A549 (cell line): Measurements from ENCODE around the gene BIRC7. TPM values are rescaled to one million over a fixed set of nuclear protein-coding genes. Genes with fewer than 3 reads are reported as not detected.

Experiments
- ATAC-seq, 2 experiments: fragments of 200-7000 bp in 1 of 2; fragments of >200 bp in 1 of 2; cut with Nextera tagmentation in 1 of 2; cut with Tn5 transposase in 1 of 2; 3 replicates each; pipeline versions ENCODE4 v1.8.0 to v1.9.1; 2018 to 2020; ENCODE audit warnings: mild to moderate bottlenecking in 1 of 2, moderate library complexity in 1 of 2
- CTCF ChIA-PET: fragments of 300-600 bp; sonication (Branson Sonifier 250); formaldehyde crosslinking; extraction: SDS; loops from one replicate; lab custom pipeline; 2021; ENCODE audit warnings: antibody characterized with exemption, inconsistent platforms; lab: Yijun Ruan, JAX
- POLR2A ChIA-PET: fragments of 350-600 bp; formaldehyde crosslinking; extraction: SDS; loops from one replicate; lab custom pipeline; 2021; ENCODE audit warnings: antibody characterized with exemption, inconsistent platforms; lab: Yijun Ruan, JAX
- DNase-seq, 2 experiments: peaks; one replicate each; pipeline versions ENCODE4 v3.0.0 to v3.0.0-alpha.2; 2011 to 2016; ENCODE audit warnings: low read depth in 1 of 2, low spot score in 1 of 2
- FAIRE-seq: peaks from 2 replicates; lab custom pipeline; 2011; peaks lifted over from hg19 to GRCh38; lab: Jason Lieb, UNC
- H3K27ac ChIP-seq, 2 experiments: fragments of >200 bp; sonication (Bioruptor Twin); formaldehyde crosslinking; 3 replicates each; pipeline ENCODE4 v1.5.1; 2016 to 2017
- H3K4me1 ChIP-seq: fragments of >200 bp; sonication (Bioruptor Twin); formaldehyde crosslinking; 3 replicates; pipeline ENCODE4 v1.6.1; 2016
- H3K4me2 ChIP-seq: fragments of >200 bp; sonication (Bioruptor Twin); formaldehyde crosslinking; 3 replicates; pipeline ENCODE4 v1.6.1; 2016
- H3K4me3 ChIP-seq: fragments of >200 bp; sonication (Bioruptor Twin); formaldehyde crosslinking; 3 replicates; pipeline ENCODE4 v1.5.1; 2016
- H3K9me3 ChIP-seq: fragments of >200 bp; sonication (Bioruptor Twin); formaldehyde crosslinking; 3 replicates; pipeline ENCODE4 v1.6.1; 2016
- CEBPB ChIP-seq, 2 experiments: fragments of >200 bp in 1 of 2; sonication (Bioruptor Twin) in 1 of 2; formaldehyde crosslinking in 1 of 2; IDR thresholded peaks; 2 replicates each; pipeline ENCODE4 v1.6.1; 2012 to 2016
- E2F6 ChIP-seq: IDR thresholded peaks from 2 replicates; pipeline ENCODE4 v1.6.1; 2012; ENCODE audit warnings: low read depth, borderline replicate concordance
- ESRRA ChIP-seq: fragments of 150-350 bp; IDR thresholded peaks from 2 replicates; pipeline ENCODE4 v1.6.1; 2014; ENCODE audit warnings: mild to moderate bottlenecking, low read length, borderline replicate concordance
- FOSB ChIP-seq: fragments of 250-450 bp; sonication (Bioruptor Pico); IDR thresholded peaks from 2 replicates; pipeline ENCODE4 v1.5.0; 2020; ENCODE audit warnings: mild to moderate bottlenecking, moderate library complexity
- FOXS1 ChIP-seq: fragments of 250-450 bp; sonication (Bioruptor Pico); IDR thresholded peaks from 2 replicates; pipeline ENCODE4 v1.5.0; 2020; ENCODE audit warnings: mild to moderate bottlenecking, moderate library complexity
- GATA3 ChIP-seq: IDR thresholded peaks from 2 replicates; pipeline ENCODE4 v1.6.1; 2012; ENCODE audit warnings: borderline replicate concordance
- HOXB13 ChIP-seq: fragments of 250-450 bp; sonication (Bioruptor Pico); IDR thresholded peaks from 2 replicates; pipeline ENCODE4 v1.5.0; 2020; ENCODE audit warnings: low read depth, mild to moderate bottlenecking, moderate library complexity
- HOXB5 ChIP-seq: fragments of 250-450 bp; sonication (Bioruptor Pico); IDR thresholded peaks from 2 replicates; pipeline ENCODE4 v1.5.0; 2020; ENCODE audit warnings: mild to moderate bottlenecking, moderate library complexity
- MAFK ChIP-seq: fragments of 450-650 bp; IDR thresholded peaks from 2 replicates; pipeline ENCODE4 v1.6.1; 2014; ENCODE audit not compliant: partially characterized antibody
- MYC ChIP-seq: IDR thresholded peaks from 2 replicates; pipeline ENCODE4 v1.6.1; 2012; ENCODE audit warnings: mild to moderate bottlenecking, inconsistent platforms, low read length, improper control_type of control experiment, borderline replicate concordance
- NFE2L2 ChIP-seq: fragments of 150-350 bp; conservative IDR thresholded peaks from 2 replicates; pipeline ENCODE4 v1.6.1; 2014; ENCODE audit warnings: low read length
- PBX3 ChIP-seq: IDR thresholded peaks from 2 replicates; pipeline ENCODE4 v1.6.1; 2012
- POLR2A ChIP-seq: IDR thresholded peaks from 2 replicates; pipeline ENCODE4 v1.6.1; 2012; ENCODE audit warnings: mild to moderate bottlenecking, low read length
- RARB ChIP-seq: fragments of 250-450 bp; sonication (Bioruptor Pico); IDR thresholded peaks from 2 replicates; pipeline ENCODE4 v1.8.0; 2021; ENCODE audit warnings: mild to moderate bottlenecking, moderate library complexity
- RCOR1 ChIP-seq: fragments of 150-350 bp; IDR thresholded peaks from 2 replicates; pipeline ENCODE4 v1.6.1; 2014; ENCODE audit warnings: antibody characterized with exemption, low read length, low read depth
- RNF2 ChIP-seq: fragments of 200-600 bp; sonication (generic); IDR thresholded peaks from 2 replicates; pipeline ENCODE4 v1.6.1; 2016; ENCODE audit warnings: low read depth, mild to moderate bottlenecking, antibody characterized with exemption, moderate library complexity, borderline replicate concordance
- TFCP2L1 ChIP-seq: fragments of 250-450 bp; sonication (Bioruptor Pico); IDR thresholded peaks from 2 replicates; pipeline ENCODE4 v1.5.0; 2021; ENCODE audit warnings: mild to moderate bottlenecking
- ZC3H11A ChIP-seq: fragments of 450-650 bp; IDR thresholded peaks from 2 replicates; pipeline ENCODE4 v1.6.1; 2014; ENCODE audit warnings: antibody characterized with exemption, mild to moderate bottlenecking
- ZFP36 ChIP-seq: fragments of 450-650 bp; IDR thresholded peaks from 2 replicates; pipeline ENCODE4 v1.6.1; 2014; ENCODE audit warnings: borderline replicate concordance; ENCODE audit not compliant: partially characterized antibody
- ZSCAN20 ChIP-seq: fragments of 250-450 bp; sonication (Bioruptor Pico); IDR thresholded peaks from 2 replicates; pipeline ENCODE4 v1.8.0; 2022; ENCODE audit warnings: mild to moderate bottlenecking, moderate library complexity
- WGBS: methylation state at CpG from one replicate; pipeline ENCODE4 v1.1.6; 2017; ENCODE audit errors: missing lambda C conversion rate; 5-methylcytosine and 5-hydroxymethylcytosine counted together
- polyA plus RNA-seq, 4 experiments: library from polyadenylated mRNA; depleted of rRNA in 3 of 4; stranded (reverse); fragments of >200 nt; fragmentation: RNase III in 1 of 4; extraction: RNeasy Plus Mini Kit Qiagen cat#74134 plus additional on column Dnase treatment in 1 of 4; gene quantifications; 2 replicates in 3 of 4; 3 replicates in 1 of 4; pipeline ENCODE4 v1.2.3, GENCODE V29; 2011 to 2017
- TF ChIP-seq, protein P1 (sequence below): fragments of 250-450 bp; sonication (Bioruptor Pico); IDR thresholded peaks from 2 replicates; pipeline ENCODE4 v1.5.0; 2021; ENCODE audit warnings: mild to moderate bottlenecking, moderate library complexity, borderline replicate concordance
- TF ChIP-seq, protein P2 (sequence below): fragments of 450-650 bp; IDR thresholded peaks from 2 replicates; pipeline ENCODE4 v1.6.1; 2014; ENCODE audit warnings: antibody characterized with exemption
- TF ChIP-seq, protein P3 (sequence below): fragments of 250-450 bp; sonication (Bioruptor Pico); IDR thresholded peaks from 2 replicates; pipeline ENCODE4 v1.5.0; 2020; ENCODE audit warnings: low read depth, mild to moderate bottlenecking, moderate library complexity

Gene BIRC7
- polyA plus RNA-seq, 2 of the 4 experiments (the other 2 are of a cell fraction), result 0.63 to 4.9 TPM

DNA sequence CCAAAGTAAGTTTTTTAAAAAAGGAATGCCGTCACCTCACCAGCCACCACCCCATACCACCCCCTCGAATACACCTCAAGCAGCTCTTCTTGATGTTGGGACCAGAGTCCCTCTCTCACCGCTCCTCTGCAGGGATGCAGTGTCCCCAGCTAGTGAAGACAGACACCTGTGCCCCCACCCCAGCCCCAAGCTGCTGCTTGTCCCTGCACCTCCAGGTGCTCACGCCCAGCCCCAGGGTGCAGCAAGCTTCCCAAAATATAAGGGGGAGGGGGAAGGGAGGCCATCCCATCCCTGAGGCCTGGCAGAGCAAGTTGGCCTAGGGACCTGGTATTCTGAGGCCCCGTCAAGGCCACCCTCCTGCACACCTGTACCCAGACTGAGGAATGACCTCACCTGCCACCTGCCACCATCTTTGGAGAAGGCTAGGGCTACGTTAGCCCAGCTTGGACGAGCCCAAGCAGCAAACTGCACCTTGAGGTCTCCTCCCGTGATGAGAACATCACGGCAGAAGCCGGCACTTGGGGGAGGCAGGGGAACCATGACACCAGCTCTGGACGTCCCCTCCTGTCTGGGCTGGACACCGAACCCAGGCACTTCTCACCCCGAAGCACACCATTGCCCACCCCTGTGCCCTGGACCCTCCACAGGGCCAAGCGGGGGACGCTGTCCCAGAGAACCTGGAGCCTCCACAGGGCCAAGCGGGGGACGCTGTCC is 45.7 kb upstream of the BIRC7 start (continued):
- TF ChIP-seq, protein P1, sequence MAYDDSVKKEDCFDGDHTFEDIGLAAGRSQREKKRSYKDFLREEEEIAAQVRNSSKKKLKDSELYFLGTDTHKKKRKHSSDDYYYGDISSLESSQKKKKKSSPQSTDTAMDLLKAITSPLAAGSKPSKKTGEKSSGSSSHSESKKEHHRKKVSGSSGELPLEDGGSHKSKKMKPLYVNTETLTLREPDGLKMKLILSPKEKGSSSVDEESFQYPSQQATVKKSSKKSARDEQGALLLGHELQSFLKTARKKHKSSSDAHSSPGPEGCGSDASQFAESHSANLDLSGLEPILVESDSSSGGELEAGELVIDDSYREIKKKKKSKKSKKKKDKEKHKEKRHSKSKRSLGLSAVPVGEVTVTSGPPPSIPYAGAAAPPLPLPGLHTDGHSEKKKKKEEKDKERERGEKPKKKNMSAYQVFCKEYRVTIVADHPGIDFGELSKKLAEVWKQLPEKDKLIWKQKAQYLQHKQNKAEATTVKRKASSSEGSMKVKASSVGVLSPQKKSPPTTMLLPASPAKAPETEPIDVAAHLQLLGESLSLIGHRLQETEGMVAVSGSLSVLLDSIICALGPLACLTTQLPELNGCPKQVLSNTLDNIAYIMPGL, result no peak
- no peak for TF ChIP-seq POLR2A
- no peak for TF ChIP-seq ZSCAN20
- TF ChIP-seq GATA3, result no peak

- 89% methylated on average over 15 of the region's 20 CpGs for WGBS
- CTCF ChIA-PET, result interaction anchor here (0.9 to 3.0 kb wide), 9 partner anchors 8 to 181 kb away, joined by 3 to 13 read pairs (median 5); partner anchors contain the start of gene YTHDF1
- TF ChIP-seq E2F6, result no peak
- TF ChIP-seq MYC, result no peak
- no peak for TF ChIP-seq TFCP2L1 (CRISPR knock-in tag)
- no peak for TF ChIP-seq HOXB5 (CRISPR knock-in tag)
- no peak for TF ChIP-seq CEBPB (IDR thresholded peaks at IDR 0.05)
- no peak for TF ChIP-seq MAFK
- TF ChIP-seq FOXS1 (CRISPR knock-in tag), result no peak
- no peak for TF ChIP-seq ZC3H11A
- no peak for TF ChIP-seq ESRRA
- TF ChIP-seq ZFP36, result no peak
- TF ChIP-seq ZSCAN20, result no peak
- TF ChIP-seq RARB (CRISPR knock-in tag), result no peak
- no peak for TF ChIP-seq RNF2
- TF ChIP-seq FOSB (CRISPR knock-in tag), result no peak
- TF ChIP-seq NFE2L2, result no peak
- TF ChIP-seq, protein P2, sequence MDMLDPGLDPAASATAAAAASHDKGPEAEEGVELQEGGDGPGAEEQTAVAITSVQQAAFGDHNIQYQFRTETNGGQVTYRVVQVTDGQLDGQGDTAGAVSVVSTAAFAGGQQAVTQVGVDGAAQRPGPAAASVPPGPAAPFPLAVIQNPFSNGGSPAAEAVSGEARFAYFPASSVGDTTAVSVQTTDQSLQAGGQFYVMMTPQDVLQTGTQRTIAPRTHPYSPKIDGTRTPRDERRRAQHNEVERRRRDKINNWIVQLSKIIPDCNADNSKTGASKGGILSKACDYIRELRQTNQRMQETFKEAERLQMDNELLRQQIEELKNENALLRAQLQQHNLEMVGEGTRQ, result no peak
- no peak for TF ChIP-seq PBX3
- no peak for TF ChIP-seq HOXB13 (CRISPR knock-in tag)
- TF ChIP-seq, protein P3, sequence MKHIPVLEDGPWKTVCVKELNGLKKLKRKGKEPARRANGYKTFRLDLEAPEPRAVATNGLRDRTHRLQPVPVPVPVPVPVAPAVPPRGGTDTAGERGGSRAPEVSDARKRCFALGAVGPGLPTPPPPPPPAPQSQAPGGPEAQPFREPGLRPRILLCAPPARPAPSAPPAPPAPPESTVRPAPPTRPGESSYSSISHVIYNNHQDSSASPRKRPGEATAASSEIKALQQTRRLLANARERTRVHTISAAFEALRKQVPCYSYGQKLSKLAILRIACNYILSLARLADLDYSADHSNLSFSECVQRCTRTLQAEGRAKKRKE (CRISPR knock-in tag), result no peak
- no peak for TF ChIP-seq RCOR1
- no peak overlapping the region for H3K4me2 ChIP-seq
- POLR2A ChIA-PET, result no interaction called here
- FAIRE-seq (no peak), DNase-seq (no peak), ATAC-seq (peak in 1 of 2 experiments; percentile 23; a peak in 3 of 6 replicates)
- no peaks in the 10 kb centered on the region for H3K9me3 ChIP-seq
- no peak overlapping the region for H3K4me3 ChIP-seq
- peaks cover 18% of the 10 kb centered on the region for H3K4me1 ChIP-seq
- H3K27ac ChIP-seq, result no peak overlapping the region
These were observed 44.9 kb upstream of the BIRC7 start for GRCh38 chr20:63190828-63191227.
